HG03039 (cell line): ENCODE measurements around the gene GPR26.

Experiments
- ATAC-seq: cut with Tn5 transposase; IDR thresholded peaks from one replicate; pipeline ENCODE4 v1.9.1; 2021; ENCODE audit warnings: mild to moderate bottlenecking, moderate library complexity; ENCODE audit not compliant: unreplicated experiment

Gene GPR26, protein sequence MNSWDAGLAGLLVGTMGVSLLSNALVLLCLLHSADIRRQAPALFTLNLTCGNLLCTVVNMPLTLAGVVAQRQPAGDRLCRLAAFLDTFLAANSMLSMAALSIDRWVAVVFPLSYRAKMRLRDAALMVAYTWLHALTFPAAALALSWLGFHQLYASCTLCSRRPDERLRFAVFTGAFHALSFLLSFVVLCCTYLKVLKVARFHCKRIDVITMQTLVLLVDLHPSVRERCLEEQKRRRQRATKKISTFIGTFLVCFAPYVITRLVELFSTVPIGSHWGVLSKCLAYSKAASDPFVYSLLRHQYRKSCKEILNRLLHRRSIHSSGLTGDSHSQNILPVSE

DNA sequence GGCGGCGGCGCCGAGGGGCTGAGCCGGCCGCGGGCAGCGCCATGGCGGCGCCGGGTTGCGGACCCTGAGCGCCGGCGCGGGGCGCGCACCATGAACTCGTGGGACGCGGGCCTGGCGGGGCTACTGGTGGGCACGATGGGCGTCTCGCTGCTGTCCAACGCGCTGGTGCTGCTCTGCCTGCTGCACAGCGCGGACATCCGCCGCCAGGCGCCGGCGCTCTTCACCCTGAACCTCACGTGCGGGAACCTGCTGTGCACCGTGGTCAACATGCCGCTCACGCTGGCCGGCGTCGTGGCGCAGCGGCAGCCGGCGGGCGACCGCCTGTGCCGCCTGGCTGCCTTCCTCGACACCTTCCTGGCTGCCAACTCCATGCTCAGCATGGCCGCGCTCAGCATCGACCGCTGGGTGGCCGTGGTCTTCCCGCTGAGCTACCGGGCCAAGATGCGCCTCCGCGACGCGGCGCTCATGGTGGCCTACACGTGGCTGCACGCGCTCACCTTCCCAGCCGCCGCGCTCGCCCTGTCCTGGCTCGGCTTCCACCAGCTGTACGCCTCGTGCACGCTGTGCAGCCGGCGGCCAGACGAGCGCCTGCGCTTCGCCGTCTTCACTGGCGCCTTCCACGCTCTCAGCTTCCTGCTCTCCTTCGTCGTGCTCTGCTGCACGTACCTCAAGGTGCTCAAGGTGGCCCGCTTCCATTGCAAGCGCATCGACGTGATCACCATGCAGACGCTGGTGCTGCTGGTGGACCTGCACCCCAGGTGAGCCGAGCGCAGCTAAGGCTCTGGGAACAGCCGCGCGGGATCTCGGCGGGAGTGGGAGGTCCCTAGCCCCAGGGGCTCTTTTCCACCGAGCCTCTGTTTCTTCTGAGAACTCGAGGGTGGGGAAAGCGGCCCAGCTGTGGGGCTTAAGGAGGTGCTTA lies at the start of gene GPR26:
Gene GPR26, plus strand, starts transcription at position 38 of the 919 bp plus-strand sequence. Its CDS starts 53 bp downstream, at position 91.
- ATAC-seq = no peak

DNA sequence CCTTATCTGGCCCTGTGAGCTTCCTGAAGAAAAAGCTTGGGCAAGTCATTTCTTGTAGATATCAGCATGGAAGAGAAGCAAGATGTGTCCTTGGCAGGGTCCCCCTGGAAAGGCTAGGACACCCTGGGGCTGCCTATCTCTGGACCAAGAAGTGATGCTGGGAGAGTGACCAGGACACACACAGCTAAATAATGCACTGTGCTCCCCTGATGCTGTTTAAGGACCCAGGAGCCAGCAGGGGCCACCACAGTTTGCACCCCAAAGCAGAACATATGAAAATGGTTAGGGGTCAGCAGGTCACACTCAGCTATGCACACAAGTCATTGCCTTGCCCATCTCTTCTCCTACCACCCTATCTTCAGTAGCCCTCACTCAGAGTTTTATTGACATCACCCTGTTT lies 47.9 kb upstream of the GPR26 start:
- no peak for ATAC-seq

DNA sequence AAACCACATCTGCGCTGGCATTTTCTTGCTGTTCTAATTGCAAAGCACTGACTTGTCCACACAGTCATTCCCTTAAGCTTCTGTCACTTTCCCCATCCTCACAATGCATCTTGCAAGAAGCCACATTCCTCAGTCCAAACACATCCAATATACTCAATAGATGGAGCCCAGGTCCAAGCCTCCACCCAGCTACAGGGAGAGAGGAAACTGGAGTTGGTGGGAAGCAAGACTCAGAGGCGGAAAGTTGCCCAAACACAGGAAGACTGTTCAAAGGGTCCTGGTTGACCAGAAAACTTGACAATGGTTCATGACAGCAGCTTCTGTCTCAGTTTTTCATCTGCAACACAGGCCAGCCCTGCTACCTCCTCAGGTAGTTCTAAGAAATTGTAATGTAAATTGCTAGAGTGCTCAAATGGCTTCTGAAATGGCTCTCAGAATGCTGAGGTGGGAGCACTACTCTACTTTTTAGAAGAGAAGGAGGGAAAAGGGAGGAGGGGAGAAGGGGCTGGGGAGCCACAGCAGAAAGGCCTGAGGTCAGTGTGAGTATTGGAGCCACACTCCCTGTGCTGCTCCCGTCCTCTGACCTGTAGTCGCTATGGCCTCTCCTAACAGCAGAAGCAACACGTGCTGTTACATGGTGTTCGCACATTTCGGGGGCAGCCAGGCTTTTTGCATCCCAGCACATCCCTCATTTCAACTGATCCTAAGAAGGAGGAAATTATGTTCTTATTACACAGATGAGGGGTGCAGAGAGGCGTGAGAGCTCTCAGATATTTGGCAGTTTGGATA lies 46.9 kb upstream of the GPR26 start:
- ATAC-seq = no peak

GRCh38 chr10:123620621-123621020 lies 45.5 kb upstream of the GPR26 start:
- ATAC-seq = no peak

DNA sequence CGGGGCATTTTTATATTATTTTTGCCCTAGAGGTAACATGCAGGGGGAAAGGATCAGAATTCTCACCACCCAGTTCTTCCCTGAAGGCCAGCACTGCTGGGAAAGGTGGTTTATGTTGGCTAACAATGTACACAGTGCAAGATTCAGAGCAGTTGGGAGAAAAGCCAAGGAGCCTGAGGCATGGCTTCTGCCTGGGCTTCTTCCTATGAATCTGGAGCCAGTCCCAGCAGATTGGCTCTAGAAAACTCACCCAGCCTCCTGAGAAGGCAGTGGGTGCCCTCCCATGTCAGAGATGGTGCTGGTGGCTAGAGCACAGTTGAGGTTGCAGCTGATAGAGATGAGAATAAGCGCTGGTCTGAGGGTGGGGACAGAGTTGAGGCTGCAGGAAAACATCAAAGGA lies 44.7 kb upstream of the GPR26 start:
- no peak for ATAC-seq

- no peak for ATAC-seq
Measured at GRCh38 chr10:123621916-123622315, 44.2 kb upstream of the GPR26 start.

- ATAC-seq = no peak
Measured at GRCh38 chr10:123622381-123622780, 43.8 kb upstream of the GPR26 start.

GRCh38 chr10:123624086-123624485 lies 42.1 kb upstream of the GPR26 start:
- ATAC-seq = no peak

- ATAC-seq = no peak
Measured at GRCh38 chr10:123633106-123633505, 33.0 kb upstream of the GPR26 start.

GRCh38 chr10:123633636-123634035 lies 32.5 kb upstream of the GPR26 start:
- no peak for ATAC-seq

GRCh38 chr10:123634221-123634620 lies 31.9 kb upstream of the GPR26 start:
- no peak for ATAC-seq

DNA sequence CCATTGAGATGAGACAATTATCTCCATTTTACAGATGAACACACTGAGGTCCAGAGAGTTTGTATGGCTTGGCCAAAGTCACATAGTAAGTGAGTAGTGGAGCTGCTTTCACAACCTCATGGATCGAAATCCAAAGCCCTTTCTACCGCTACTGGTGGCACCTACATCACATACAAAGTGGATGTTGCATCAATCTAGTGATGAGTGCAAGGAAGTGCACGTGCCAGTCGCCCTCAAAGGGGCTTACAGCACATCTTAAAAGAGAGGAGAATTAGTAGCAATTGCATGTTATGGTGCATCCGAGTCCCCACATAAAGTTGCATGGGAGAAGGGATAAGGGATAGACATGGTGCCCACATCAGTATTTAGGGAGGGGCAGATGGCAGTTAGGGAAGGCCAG lies 31.0 kb upstream of the GPR26 start:
- no peak for ATAC-seq

- ATAC-seq = no peak
Measured at GRCh38 chr10:123635745-123636144, 30.4 kb upstream of the GPR26 start.

DNA sequence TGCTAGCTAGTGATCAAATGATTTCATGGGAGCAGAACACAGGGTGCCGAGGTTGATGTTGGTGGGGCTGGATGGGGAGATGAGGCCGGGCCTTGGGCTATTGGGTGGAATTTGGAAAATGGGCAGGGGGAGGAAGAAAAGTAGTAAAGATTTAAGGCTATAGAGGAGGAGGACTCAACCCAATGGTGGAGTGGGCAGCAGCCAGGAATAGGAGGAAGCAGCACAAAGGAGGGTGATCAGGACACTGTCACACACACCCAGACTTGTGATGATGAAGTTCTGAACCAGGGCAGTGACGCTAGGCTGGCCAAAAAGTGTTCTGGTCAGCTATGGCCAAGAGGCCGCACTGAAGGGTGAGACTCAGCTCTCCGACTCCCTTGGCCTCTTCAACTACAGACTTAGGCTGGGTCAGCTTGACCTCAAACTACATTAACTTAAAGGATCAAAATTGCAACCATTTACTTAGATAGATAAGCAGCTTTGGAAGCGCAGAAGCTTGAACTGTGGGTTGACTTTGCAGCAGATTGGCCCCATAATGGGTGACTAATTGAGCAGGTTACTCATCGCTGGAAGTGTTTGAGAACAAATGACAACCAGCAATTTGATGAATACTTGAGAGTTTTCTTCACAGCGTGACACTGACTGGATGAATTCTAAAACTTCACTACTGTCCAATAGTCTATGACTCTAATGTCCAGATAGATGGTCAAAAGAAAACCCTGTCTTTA lies 29.4 kb upstream of the GPR26 start:
- ATAC-seq = no peak

GRCh38 chr10:123637326-123637880 lies 28.8 kb upstream of the GPR26 start:
- ATAC-seq = no peak

- ATAC-seq = no peak
Measured at GRCh38 chr10:123639131-123639530, 27.0 kb upstream of the GPR26 start.

DNA sequence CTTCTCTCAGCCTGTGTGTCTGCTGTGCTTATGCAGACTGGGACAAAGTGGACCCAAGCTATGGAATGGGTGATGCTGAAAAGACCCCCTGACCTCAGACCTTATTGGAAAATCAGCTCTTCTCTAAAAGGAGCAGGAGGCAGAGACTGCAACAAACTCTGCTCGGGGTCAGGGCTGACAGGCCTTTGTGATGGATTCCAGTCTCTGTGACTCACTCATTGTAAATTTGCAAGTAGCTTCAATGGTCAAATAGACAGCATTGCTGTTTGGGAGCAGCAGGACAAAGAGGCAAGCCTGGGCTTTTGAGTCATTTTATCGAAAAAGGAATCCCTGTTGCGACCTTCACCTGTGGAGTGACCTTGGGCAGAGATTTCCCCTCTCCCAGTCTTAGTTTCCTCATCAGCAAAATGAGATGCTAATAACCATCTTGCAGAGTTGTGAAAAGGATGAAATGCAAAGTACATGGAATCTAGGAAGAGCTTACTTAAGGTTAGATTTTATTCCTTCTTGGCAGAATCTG lies 26.1 kb upstream of the GPR26 start:
- no peak for ATAC-seq

- no peak for ATAC-seq
Measured at GRCh38 chr10:123642293-123642692, 23.9 kb upstream of the GPR26 start.

GRCh38 chr10:123642697-123643096 lies 23.5 kb upstream of the GPR26 start:
- ATAC-seq = no peak

GRCh38 chr10:123643315-123643714 lies 22.8 kb upstream of the GPR26 start:
- ATAC-seq = no peak
